Fibroblast of skin of back (primary cell): Measurements from ENCODE around the gene ARMC2.
A peak's percentile ranks its signal among the peaks of the same experiment; 100 is the strongest.
"Not testable (repeated sequence)": the region's sequence is repeated elsewhere in the genome, so short reads cannot be mapped to it uniquely, and the experiment has no call there.

Experiments
- DNase-seq: peaks from one replicate; pipeline ENCODE4 v3.0.0-alpha.2; 2013

ARMC2 gene

DNA sequence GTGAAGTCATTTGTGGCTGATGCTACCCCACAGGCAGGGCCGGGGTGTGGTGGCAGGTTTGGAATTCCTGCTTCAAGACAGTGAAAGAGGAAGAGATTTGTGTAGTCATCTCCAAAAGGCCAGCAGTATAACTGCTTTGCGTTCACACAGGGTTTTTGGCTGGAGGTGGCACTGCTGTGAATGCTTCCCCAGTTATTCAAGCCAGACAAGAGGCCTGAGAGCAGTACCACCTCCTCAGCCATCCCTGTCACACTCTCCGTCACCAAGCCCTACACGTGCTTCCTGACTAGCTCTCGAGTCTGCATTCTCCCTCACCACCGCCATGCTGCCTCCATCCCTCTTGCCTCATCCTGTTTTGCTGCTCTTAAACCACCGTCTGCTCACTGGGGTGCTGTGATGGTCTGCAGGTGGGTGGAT is 23.9 kb downstream of the ARMC2 start:
- peak; percentile 27 for DNase-seq

DNA sequence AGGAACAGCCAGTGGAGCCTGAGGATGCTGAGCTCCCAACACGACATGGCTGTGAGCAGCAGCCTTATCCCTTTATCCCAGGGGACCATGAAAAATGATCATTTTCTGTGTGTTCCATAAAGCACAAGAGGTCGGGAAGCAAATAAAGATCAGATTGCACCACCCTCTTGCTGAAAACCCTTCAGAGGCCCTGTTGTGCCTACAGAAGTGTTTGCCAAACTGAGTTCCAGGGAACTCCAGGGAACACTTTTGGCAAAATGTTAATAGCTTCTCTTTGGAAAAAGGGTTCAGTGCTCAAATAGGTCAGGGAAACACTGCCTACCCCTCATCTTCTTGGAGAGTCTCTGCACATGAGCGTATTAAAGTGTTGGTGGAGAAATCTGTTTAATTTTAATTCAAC is 24.4 kb downstream of the ARMC2 start:
- no peak for DNase-seq

DNA sequence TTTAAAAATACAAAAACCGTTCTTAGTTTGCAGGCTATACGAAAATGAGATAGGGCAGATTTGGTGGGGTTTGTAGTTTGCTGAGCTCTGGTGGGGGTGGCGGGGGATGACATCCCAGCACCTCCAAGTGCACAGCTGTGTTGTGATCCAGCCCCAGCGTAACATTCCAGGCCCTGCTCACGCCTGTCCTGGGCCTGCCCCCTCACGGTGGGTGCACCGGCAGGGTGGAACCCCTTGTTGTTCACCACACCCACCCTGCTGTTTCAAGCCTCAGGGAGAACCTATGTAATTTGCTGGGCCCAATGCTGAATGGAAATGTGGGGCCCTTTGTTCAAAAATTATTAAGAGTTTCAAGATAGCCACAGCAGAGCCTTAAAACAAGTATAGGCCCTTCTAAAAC is 25.0 kb downstream of the ARMC2 start:
- DNase-seq = no peak

DNA sequence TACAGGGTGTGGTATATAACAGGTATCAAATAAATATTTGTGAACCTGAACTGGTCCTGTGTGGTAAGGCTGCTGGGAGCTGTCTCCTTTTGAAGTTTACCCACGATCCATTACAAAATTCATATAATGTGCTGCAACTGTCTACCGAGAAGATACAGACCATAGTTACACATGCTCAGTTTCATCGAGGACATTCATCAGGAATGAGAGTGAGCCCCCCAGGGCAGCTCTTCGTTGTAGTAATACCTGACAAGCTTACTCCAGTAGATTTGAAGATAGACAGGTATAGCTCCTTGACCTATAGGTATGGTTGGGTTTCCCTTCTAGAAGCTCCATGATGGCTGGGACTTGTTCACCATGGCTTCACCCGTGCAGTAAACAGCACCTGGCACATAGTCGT is 25.7 kb downstream of the ARMC2 start:
- DNase-seq = no peak

DNA sequence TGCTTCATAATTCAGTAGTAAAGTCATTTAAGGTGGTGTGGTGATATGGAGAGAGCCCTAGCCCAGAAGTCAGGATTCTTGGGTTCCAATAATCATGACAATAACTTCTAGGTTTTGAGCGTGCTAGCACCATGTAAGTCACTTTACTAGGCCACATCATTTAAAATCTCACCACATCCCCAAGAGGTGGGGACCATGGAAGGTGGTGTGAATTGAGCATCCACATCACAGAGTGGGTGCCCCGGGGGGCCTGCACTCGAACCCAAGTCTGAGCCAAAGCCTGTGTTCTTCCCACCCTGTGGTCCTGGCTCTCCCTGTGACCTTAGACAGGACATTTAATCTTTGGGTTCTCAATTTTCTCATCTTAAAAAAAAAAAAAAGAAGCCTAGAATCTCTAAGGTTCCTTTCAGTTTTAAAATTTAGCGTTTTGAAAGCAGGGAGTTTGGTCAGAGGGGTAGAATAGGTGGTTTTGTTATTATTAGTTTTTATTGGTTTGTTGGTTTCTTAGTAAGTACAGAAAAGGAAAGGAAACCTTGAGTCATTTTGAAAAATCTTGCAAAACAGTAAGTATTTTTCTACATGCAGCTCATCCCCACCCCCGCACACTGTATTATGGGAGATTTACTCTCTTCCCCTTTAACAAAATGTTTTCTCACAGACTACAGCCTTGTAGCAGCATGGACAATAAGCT is 26.4 kb downstream of the ARMC2 start:
- peak; percentile 18 for DNase-seq

DNA sequence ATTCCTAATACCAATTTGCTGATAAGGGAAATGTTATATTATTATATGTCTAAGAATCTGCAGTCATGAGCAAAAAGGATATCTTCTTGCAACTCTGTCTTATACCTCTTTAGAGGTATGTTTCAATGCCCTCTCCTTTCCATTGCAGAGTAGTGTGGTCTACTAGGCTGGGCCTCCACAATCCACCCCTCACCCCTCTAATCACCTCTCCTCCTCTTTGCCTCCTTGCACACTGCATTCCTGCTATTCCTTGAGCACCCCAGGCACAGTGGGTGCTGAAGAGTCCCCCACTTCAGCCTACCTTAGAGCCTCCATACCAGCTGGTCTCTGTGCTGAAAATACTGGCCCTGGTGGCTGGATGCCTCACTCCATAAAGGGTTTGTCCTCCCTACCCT is 26.9 kb downstream of the ARMC2 start:
- no peak for DNase-seq

DNA sequence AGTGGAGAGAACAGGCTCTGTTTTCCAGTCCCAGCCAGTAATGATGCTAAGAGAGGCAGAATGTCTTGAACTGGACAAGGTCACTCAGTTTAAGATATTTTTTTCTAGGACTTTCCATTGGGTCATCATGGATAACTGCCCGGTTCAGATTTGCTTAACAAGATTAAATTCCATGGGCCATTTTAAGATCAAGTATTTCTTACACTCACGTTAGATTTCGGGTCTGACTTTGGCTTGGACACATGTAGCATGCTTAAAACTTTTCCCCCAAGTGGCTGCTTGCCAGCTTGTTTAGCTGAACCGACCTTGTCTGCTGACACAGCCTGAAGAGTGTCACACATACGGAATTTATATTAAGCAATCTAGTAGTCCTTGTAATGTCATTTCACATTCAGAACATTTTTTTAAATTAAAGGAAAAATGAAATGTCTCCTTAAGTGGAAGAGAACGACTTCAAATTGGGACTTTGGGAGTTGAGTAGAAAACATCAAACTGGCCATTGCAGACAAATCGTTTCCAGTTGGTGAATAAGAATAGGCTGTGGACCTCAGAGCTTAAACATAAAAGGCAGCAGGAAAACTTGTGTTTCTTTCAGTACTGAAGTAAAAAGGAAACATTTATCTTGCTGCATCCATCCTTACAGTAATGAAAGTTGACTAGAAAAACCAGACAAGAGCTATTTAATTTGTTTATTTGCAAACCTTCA is 29.0 kb downstream of the ARMC2 start:
- DNase-seq = peak; percentile 79

DNA sequence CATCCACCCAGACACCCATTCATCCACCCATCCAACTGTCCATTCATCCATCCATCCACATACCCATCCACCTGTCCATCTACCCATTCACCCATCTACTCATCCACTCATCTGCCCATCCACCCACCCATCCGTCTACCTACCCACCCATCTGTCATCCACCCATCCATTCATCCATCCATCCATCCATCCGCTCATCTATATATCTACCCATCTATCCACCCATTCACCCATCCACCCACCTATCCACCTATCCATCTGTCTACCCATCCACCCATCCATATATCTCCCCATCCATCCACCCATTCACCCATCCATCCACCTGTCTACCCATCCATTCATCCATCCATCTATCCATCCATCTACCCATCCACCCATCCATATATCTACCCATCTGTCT is 30.7 kb downstream of the ARMC2 start:
- no peak for DNase-seq

DNA sequence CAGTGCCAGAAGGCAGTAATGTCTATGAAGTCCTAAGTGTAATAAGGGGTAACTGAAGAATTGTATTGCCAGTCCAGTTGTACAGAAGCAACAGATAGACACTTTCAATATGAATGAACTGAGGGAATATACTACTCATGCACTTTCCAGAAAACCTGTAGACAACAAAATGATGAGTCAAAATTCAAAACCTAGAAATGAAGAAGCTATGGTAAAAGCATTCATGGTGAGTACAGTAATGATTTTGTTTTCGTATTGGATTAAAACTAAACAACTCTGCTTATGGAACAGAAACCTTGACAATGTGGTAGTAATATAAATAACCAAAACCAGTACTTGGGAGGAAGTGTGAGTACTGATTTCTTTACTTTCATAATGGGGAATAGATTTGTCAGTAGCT is 35.0 kb downstream of the ARMC2 start:
- no peak for DNase-seq

DNA sequence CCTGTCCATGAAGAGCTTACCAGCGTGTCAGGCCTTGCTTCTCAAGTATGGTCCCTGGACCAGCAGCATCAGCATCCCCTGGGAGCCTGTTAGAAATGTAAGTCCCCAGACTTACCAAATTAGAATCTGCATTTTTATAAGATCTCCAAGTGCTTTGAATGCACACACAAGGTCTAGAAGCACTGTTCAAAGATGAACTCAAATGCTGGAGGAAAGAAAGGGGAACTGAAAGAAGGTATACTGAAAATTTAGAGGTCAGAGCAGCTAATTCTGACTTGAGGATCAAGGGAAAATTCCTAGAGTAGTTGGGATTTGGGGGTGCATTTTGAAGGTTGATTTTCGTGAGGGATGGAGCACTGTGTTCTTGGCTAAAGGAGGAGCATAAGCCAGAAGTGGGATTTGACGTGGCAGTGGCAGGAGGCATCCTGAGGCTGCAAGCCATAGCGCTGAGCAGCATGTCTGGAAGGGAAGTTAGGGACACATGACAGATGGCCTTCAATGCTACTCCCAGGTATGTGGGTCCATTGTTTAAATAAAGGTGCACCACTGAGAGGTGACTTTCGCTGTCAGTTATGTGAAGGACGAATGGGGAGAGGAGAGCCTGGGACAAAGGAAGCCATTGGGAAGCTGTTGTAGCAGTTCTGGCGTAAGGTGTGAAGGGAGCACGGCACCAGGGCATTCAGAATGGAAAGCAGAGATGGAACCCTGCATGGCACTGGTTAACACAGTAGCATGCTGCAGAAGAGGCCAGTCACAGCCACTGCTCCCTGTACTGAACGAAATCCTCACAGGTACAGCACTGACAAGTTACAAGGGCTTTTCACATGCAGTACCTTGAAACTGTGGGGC is 36.2 kb downstream of the ARMC2 start:
- DNase-seq = no peak

DNA sequence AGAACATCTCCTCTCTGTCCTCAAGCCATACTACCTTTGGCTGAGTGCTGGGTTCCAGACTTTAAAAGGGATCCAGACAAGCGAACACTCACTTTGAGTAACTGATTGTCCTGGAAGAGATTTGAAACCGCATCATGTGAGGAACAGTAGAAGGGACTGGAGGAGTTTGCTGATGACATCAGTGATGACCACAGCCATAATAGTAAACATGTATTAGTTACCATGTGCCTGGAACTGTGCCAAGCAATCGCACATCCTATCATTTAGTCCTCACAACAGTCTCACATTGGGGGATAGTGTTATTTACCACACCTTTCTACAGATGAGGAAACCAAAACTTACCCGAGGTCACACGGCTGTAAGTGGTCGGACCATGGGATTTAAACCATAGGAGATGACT is 39.8 kb downstream of the ARMC2 start:
- no peak for DNase-seq

DNA sequence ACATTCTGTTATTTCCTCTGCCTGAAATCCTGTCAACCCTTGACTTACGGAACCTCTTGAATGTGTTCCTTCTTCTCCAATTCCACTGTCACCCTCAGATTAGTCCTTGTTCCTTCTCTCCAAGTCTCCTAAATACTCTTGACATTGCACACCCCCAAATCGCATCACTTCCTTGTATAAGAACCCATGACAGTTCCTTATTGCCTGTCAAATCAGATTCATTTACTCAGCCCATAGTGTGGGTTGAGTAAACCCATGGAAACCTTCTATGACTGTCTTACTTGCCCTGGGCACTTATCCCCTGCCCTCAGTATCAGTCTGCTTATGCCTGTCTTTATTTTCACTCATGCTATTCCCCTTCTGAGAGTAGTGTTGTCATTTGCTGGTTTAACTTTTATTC is 40.5 kb downstream of the ARMC2 start:
- DNase-seq = no peak

DNA sequence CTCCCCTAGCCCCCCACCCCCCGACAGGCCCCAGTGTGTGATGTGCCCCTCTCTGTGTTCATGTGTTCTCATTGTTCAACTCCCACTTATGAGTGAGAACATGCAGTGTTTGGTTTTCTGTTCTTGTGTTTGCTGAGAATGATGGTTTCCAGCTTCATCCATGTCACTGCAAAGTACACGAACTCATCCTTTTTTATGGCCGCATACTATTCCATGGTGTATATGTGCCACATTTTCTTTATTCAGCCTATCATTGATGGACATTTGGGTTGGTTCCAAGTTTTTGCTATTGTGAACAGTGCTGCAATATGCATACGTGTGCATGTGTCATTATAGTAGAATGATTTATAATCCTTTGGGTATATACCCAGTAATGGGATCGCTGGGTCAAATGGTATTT is 42.7 kb downstream of the ARMC2 start:
- not testable (repeated sequence) for DNase-seq

DNA sequence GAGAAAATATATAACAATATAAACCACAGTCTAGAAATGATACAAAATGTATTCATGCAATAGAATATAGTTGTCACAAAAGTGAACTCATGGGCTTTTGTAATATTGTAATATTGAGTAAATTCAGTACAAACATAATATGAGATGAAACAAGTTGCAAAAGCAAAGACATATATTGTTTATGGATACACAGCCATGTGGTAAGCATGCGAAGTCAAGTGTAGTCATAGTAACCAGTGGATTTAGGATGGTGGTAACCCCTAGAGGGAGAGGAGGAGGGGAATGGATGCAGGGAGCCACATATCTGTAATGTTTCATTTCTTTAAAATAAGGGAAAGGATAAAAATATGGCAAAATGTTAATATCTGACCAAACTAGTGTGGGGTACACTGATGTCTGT is 47.3 kb downstream of the ARMC2 start:
- peak; percentile 28 for DNase-seq

DNA sequence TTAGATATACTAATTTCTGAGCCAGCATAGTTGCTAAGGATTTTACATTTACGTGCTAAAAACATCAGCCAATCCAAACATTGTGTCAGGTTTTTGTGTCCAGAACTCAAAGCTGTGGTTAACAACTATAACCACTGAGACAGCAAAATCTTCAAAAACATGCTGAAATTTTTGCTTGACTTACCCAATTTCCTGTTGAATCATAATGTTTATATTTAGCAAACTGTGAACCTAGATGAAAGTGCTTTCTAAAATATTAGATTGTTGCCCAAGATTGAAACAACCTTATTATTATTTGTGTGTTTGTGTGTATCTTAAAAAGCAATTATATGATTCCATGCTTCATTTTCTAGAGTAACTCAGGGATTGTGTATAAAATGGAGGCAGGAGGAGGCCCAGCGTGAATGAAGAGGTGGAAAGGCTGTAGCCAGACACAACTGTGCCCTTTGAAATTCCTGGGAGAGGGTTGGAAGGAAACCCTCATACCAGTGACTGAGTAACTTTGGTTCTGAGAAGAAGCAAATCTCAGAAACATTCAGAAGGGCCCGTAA is 48.0 kb downstream of the ARMC2 start:
- DNase-seq = peak; percentile 84

DNA sequence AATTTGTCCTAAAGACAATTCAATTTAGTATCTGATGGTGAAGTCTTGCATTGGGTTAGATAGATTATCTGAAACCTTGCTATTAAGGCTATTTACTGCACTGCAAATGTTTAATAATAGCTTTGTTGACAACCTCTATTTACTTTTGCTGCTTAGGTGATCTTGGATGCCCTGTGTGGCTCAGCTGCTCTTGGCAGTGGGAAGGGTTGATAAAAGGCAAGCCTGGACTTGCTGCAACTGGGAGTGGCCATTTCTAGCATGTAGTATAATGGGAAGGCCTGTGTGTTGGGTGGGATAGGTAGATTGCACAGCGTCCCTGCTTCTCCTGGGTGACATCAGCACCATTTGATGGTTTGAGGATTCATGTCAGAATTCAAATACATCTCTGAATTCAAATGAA is 49.1 kb downstream of the ARMC2 start:
- DNase-seq = no peak

DNA sequence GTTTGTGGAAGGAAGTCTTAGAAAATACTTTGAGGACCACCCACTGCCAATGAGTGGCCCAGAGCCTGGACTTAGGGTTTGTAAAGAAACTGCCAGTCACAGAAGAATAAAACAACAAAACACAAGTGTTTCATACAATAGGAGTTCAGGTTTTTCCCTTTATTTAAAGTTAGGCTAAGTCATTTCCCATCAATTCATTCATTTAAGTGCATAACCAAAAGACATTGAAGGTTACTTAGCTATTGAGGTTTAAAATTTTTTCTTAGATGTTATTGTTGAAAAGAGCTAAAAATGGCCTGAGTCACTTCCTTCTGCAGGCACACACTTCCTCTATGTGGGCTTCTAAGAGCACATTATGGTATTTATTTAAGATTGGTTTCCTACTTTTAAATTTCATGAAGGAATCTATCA is 54.2 kb downstream of the ARMC2 start:
- peak; percentile 39 for DNase-seq

DNA sequence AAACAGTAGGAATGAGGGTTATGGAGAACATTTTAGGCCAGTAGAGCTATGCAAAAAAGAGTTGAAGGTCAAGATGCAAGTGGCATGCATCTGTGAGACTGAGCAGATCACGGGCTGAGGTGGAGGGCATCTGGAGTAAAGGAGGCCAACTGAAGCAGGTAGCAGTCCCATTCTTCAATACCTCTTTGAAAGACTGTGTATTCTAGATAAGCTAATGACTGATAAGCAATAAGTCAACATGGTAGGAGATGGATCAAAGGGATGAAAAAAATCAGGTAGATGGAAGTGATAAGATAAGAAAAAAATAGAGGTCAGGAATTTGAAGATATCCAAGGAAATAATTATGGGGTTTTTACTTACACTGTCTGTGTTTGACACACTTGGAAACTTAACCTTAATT is 55.6 kb downstream of the ARMC2 start:
- DNase-seq = no peak

DNA sequence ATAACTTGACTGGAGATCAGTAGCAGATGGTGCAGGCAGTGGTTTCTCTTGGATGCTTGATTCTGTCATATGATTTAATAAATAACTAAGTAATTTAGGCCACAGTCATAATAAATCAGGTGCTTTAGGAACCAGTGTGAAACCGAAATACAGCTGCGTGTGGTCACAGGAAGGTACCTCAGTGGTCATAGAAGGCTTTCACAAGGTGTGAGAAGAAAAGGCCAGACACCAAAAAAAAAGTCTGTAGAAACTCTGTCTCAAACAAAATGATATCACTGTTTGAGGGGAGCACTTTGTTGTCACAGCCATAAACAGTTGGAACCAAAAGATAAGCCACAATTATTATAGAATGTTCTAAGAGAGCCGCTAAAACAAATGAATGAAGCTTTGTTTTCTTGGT is 56.5 kb downstream of the ARMC2 start:
- no peak for DNase-seq

DNA sequence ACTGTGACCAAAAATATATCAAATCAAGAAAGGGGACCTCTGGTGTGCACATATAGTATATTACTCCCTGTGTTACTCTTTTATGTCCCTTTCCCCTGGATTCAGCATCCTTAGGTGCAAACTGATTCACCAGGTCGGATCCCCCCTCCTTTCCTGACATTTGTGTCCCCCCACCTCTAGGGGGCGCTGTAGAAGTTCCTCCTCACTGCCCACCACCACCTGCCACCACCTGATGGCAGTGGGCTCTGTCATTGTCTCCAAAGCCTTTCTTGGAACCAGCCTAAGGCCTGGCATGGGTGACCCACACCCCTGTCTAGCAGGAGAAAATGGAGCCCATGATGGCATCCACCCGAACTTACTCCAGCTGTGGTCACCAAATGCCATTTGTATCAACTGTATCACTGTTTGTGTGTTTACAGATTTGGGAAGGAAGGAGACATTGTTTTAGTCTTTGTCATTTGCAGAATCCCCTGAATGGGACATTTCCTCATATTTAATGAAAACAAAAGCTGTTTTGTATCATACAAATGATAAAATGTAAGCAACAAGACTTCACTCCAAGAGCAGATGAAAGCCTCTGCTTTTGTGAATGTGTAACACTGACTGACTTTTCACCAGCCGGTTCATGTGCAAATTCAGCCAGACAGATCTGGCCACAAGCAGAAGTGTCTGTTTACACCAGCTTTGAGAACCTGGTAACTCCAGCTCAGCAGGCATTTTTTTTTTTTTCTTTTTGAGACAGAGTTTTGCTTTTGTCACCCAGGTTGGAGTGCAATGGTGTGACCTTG is 66.2 kb downstream of the ARMC2 start:
- no peak for DNase-seq

DNA sequence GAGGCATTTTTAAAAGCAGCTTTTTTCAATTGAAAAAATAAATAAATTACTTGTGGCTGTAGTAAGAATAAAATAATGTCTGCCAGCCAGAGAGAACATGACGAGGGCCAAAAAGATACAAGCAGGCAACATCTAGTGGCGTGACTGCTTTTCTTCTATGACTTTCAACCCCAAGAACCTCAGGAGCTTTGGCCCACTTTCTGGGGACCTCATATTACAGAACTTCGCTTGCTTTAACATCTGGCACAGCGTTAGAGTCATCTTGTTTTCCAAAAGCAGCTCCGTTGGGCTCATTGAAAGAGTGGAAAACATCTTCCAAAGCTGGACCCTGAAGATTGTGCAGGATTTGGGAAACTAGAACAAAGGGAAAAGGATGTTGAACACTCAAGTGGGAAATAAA is 67.0 kb downstream of the ARMC2 start:
- DNase-seq = no peak

DNA sequence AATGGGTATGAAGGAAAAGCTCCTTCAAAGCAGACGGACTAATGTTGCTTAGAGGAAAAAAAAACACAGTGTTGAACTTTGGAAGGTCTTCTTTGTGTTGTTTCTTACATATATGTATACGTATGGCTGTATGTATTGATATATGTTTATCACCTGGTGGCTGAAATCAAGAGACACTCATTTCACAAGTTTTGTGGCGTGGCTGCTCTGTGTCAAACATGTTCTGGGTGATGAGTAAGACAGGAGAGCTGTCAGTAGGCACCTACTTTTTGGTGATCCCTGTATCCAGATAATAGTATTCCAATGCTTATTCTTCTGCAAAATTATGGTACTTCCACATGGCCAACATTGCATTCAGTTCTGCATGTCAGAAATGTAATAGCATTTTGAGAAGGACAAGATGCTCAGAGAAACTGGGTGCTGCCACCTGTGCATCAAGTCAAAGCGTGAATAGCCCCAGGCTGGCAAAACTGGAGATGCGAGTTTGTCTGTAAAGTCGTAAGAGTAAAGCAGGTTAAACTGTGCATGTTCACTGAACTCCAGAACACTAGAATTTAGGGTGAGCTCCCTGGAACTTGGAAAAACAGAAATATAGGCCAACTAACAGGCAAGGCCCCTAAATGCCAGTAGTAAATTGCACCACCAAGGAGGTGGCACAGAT is 67.9 kb downstream of the ARMC2 start:
- DNase-seq = no peak
